ENCODE data around the gene SLC4A1. TPM values are rescaled to one million over a fixed set of nuclear protein-coding genes. Genes with fewer than 3 reads are reported as not detected.

The SLC4A1 gene
- total RNA-seq, 2 donors from 2014 or later: not detected

- no peak for ATAC-seq
- H3K27ac Mint-ChIP-seq: peak overlapping the region in 1 of 2 donors; percentile 83
- H3K9me3 Mint-ChIP-seq: no peaks in the 10 kb centered on the region
- no peak for DNase-seq (ENCODE audit: low spot score in 2 of 2)
- peaks cover 9 to 22% of the 10 kb centered on the region in 2 donors for H3K36me3 Mint-ChIP-seq
Measured at GRCh38 chr17:44207743-44208142, 60.2 kb downstream of the SLC4A1 start.

GRCh38 chr17:44207319-44207718 lies 60.6 kb downstream of the SLC4A1 start:
- ATAC-seq: no peak
- peak overlapping the region in 1 of 2 donors; percentile 83 for H3K27ac Mint-ChIP-seq

GRCh38 chr17:44206825-44207155 lies 61.1 kb downstream of the SLC4A1 start:
- no peak for DNase-seq (ENCODE audit: low spot score in 2 of 2)

More at GRCh38 chr17:44207319-44207718, 60.6 kb downstream of the SLC4A1 start:
- Mint-ChIP-seq H3K9me3 (no peaks in the 10 kb centered on the region), H3K36me3 (peaks cover 9 to 22% of the 10 kb centered on the region in 2 donors)
- no peak for DNase-seq (ENCODE audit: low spot score in 2 of 2)

GRCh38 chr17:44205962-44206824 lies 61.7 kb downstream of the SLC4A1 start:
- H3K27ac Mint-ChIP-seq: peak overlapping the region in 1 of 2 donors; percentile 37
- DNase-seq (ENCODE audit: low spot score in 2 of 2): no peak
- peaks cover 3 to 22% of the 10 kb centered on the region in 2 donors for H3K36me3 Mint-ChIP-seq

More at GRCh38 chr17:44206825-44207155, 61.1 kb downstream of the SLC4A1 start:
- H3K9me3 Mint-ChIP-seq: no peaks in the 10 kb centered on the region
- no peak overlapping the region for H3K27ac Mint-ChIP-seq
- peaks cover 9 to 22% of the 10 kb centered on the region in 2 donors for H3K36me3 Mint-ChIP-seq
- no peak for ATAC-seq

DNA sequence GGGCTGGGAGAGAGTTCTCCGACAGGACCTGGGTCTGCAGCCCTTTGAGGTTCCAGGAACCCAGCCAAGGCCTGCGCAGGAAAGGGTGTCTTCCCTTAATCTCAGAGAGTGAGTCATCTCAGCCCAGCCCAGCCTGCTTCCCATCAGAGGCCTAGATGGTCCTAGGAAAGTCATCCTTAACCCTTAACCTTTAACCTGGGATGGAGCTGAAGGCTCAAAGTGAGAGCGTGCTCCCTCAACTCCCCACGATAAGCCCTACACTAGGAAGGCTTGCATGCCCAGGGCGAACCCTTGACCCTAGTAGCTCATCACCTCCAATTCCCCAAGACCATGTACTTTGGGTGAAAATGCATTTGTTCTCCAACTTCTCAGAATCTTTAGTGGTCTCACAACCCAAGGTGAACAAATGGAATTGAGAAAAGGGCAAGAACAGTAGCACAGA lies 63.5 kb downstream of the SLC4A1 start:
- ATAC-seq (no peak), DNase-seq (ENCODE audit: low spot score in 2 of 2) (no peak)
- H3K27ac Mint-ChIP-seq: no peak overlapping the region
- peaks cover 0 to 16% of the 10 kb centered on the region in 2 donors for H3K36me3 Mint-ChIP-seq
- no peaks in the 10 kb centered on the region for H3K9me3 Mint-ChIP-seq

More at GRCh38 chr17:44205962-44206824, 61.7 kb downstream of the SLC4A1 start:
- no peaks in the 10 kb centered on the region for H3K9me3 Mint-ChIP-seq
- ATAC-seq: no peak

GRCh38 chr17:44203731-44204440 lies 64.0 kb downstream of the SLC4A1 start:
- peaks cover 0 to 13% of the 10 kb centered on the region in 2 donors for H3K36me3 Mint-ChIP-seq
- H3K27ac Mint-ChIP-seq: peak overlapping the region; percentile 26 to 65
- H3K9me3 Mint-ChIP-seq: no peaks in the 10 kb centered on the region
- DNase-seq (ENCODE audit: low spot score in 2 of 2) (peak in 1 of 2 donors; percentile 61), ATAC-seq (no peak)

DNA sequence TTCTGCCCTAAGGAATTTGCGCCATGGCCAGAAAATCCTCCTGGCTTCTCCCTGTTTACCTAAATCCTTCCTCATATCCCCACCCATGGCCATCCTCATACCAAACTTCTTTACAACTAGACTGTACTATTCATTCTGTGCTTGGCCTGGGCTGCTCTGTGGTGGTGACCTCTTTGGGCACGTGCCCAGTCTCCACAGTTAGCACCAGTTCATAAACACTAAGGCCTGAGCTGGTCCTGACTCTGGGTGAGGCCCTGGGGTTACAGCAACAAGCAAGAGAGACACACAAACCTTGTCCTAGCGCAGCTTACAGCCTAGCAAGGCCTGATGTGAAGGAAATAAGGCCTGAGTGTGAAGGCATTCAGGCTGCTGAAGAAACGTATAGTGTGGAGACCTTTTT lies 65.2 kb downstream of the SLC4A1 start:
- peak overlapping the region in 1 of 2 donors; percentile 65 for H3K27ac Mint-ChIP-seq
- peaks cover 6 to 10% of the 10 kb centered on the region in 2 donors for H3K36me3 Mint-ChIP-seq
- ATAC-seq (no peak), DNase-seq (ENCODE audit: low spot score in 2 of 2) (no peak)
- no peaks in the 10 kb centered on the region for H3K9me3 Mint-ChIP-seq

GRCh38 chr17:44200478-44201155 lies 67.3 kb downstream of the SLC4A1 start:
- Mint-ChIP-seq H3K9me3 (no peaks in the 10 kb centered on the region), H3K27ac (peak overlapping the region; percentile 75 to 93), H3K36me3 (peaks cover 8 to 13% of the 10 kb centered on the region in 2 donors)
- no peak for ATAC-seq
- no peak for DNase-seq (ENCODE audit: low spot score in 2 of 2)

DNA sequence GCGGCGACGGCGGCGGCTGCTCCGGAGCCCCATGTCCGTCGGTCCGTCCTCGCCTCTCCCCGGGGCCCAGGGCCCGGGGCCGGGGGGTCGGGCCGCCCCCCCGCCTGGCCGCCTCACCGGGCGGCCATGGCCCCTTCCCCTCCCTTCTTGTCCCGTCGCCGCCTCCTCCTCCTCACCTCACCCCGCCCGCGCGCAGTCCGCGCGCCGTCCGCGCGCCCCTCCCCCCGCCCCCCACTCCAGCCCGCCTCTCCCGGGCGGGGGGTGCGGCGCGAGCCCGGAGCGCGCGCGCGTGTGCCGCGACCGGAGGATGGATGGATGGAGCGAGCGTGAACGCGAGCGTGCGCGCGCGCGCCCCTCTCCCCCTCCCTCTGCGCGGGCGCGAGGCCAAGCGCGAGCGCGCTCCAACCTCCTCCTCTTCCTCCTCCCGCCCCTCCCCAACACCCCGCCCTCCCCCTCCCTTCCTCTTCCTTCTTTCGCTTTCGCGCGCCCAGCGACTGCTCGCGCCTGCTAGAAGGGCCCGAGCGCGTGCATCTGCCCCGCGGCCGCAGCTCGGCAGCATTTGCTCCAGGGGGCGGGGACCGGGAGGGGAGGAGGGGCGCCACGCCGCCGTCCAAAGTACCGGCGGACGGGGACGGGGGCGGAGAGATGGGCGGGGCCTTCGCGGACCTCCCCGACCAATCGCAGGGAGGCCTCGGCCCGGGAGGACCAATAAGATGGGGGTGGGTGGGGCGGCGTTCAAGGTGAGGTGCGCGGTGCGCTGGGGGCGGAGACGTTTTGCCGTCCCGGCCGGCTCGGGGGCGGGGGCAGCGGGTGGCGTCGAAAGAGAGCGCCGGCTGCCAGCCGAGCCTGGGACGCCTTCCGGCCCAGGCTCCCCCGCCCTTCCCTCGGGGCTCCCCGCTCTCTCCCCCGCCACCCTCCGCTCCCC lies 68.1 kb downstream of the SLC4A1 start, which contains the start of gene ATXN7L3:
ATXN7L3 (minus strand) TSS at position 332 of the 925 bp plus-strand sequence. CDS start 1,814 bp downstream, outside the sequence.
- Mint-ChIP-seq H3K36me3 (peaks cover 8 to 13% of the 10 kb centered on the region in 2 donors), H3K27ac (peak within 1 kb of the TSS; percentile 75 to 93), H3K9me3 (no peaks in the 10 kb centered on the region)
- DNase-seq (ENCODE audit: low spot score in 2 of 2): peak; percentile 95 to 97
- peak; percentile 85 to 88 for ATAC-seq

DNA sequence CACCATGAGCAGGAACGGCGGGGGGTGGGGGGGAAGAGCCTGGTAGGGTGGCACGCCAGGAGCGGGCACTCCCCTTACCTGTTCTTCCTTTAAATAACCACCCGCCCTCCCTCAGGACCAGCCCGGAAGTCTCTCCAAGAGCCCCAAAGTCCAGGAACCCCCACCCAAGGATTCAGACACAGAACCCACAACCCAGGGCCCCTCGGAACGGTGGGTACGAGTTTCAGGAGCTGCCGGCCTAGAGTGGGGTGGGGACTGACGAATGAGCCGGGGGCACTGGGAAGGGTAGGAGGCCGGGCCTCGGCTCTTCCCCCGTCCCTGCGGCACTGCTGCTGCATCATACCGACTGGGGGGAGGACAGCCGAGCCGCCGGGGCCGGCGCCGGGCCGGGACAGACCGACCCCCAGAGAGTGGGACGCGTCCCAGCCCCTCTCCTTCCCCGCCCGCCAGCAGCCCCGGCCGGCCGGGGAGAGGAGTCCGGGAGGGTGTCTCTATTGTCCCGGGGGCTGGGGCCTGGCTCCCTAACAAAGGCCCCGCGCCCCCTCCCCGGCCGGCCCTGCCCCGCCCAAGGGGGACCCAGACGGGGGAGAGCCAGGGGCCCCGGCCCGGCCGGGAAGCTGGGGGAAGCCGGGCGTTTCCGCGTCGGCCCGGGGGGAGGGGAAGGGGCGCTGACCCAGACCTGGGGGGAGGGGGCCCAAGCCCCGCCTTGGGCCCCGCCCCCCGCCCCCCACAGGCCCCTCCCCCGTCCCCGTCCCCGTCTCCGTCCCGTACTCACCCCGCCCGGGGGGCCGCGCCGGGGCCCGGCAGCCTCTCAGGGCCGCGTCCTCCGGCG lies 69.0 kb downstream of the SLC4A1 start:
- H3K27ac Mint-ChIP-seq: peak overlapping the region; percentile 73 to 96

More for the DNA sequence above, 69.0 kb downstream of the SLC4A1 start:
- peak; percentile 31 to 40 for ATAC-seq
- H3K9me3 Mint-ChIP-seq: no peaks in the 10 kb centered on the region
- peaks cover 8 to 13% of the 10 kb centered on the region in 2 donors for H3K36me3 Mint-ChIP-seq
- DNase-seq (ENCODE audit: low spot score in 2 of 2): peak in 1 of 2 donors; percentile 55

Other genes with a start within 250 kb of the SLC4A1 start
- gene LSM12, start 201.5 kb downstream of the SLC4A1 start, total RNA-seq: 10 to 100 TPM; 71.4 to 73.5 TPM
- 10 to 100 TPM; 17.7 to 20.3 TPM for gene G6PC3, start 197.4 kb downstream of the SLC4A1 start, total RNA-seq
- gene HDAC5, start 144.5 kb downstream of the SLC4A1 start, total RNA-seq: 10 to 100 TPM; 17.3 to 27.8 TPM
- gene HROB, start 126.2 kb downstream of the SLC4A1 start, total RNA-seq: 10 to 100 TPM; 23.7 to 25.0 TPM
- under 1 TPM; 0.39 to 0.52 TPM for gene ASB16, start 97.4 kb downstream of the SLC4A1 start, total RNA-seq
- gene TMUB2, start 81.2 kb downstream of the SLC4A1 start, total RNA-seq: 10 to 100 TPM; 27.4 to 50.4 TPM
- 10 to 100 TPM; 81.1 to 94.4 TPM for gene ATXN7L3, start 68.3 kb downstream of the SLC4A1 start, total RNA-seq
- 100 to 1,000 TPM; 112 to 134 TPM for gene UBTF, start 48.5 kb downstream of the SLC4A1 start, total RNA-seq
- 1 to 10 TPM; 1.0 to 1.9 TPM for gene RUNDC3A, start 40.5 kb upstream of the SLC4A1 start, total RNA-seq
- gene SLC25A39, start 56.7 kb upstream of the SLC4A1 start, total RNA-seq: 100 to 1,000 TPM in 1 of 2 donors, 10 to 100 TPM in 1; 92.4 to 131 TPM
- 10 to 100 TPM; 65.0 to 73.0 TPM for gene GRN, start 77.2 kb upstream of the SLC4A1 start, total RNA-seq
- under 1 TPM; 0.35 to 0.43 TPM for gene FAM171A2, start 95.7 kb upstream of the SLC4A1 start, total RNA-seq
- gene ITGA2B, start 121.5 kb upstream of the SLC4A1 start, total RNA-seq: 1 to 10 TPM; 2.6 to 3.2 TPM
- 10 to 100 TPM; 39.3 to 46.2 TPM for gene GPATCH8, start 235.3 kb upstream of the SLC4A1 start, total RNA-seq

Data from activated naive CD4-positive, alpha-beta T cell treated with anti-CD3 and anti-CD28 coated beads, Interleukin-2, amount 50 U/mL, for 72 hours (primary cell).